GM12872 (cell line): Measurements from ENCODE around the gene STOX1.

Experiments used
- CTCF ChIP-seq: IDR thresholded peaks from 3 replicates; pipeline ENCODE4 v1.5.1; 2011; ENCODE audit warnings: low read depth, mild to moderate bottlenecking, low read length, moderate library complexity; ENCODE audit not compliant: insufficient read depth

The STOX1 gene

GRCh38 chr10:68816796-68817412, 10.4 kb upstream of the STOX1 start:
- TF ChIP-seq CTCF = no peak

GRCh38 chr10:68828833-68829232, 1.5 kb downstream of the STOX1 start:
- TF ChIP-seq CTCF = no peak

GRCh38 chr10:68829521-68829920, 2.2 kb downstream of the STOX1 start:
- TF ChIP-seq CTCF = no peak

GRCh38 chr10:68829952-68830351, 2.6 kb downstream of the STOX1 start:
- no peak for TF ChIP-seq CTCF

GRCh38 chr10:68831961-68832455, 4.7 kb downstream of the STOX1 start:
- no peak for TF ChIP-seq CTCF

GRCh38 chr10:68832601-68833000, 5.3 kb downstream of the STOX1 start:
- TF ChIP-seq CTCF = no peak

DNA sequence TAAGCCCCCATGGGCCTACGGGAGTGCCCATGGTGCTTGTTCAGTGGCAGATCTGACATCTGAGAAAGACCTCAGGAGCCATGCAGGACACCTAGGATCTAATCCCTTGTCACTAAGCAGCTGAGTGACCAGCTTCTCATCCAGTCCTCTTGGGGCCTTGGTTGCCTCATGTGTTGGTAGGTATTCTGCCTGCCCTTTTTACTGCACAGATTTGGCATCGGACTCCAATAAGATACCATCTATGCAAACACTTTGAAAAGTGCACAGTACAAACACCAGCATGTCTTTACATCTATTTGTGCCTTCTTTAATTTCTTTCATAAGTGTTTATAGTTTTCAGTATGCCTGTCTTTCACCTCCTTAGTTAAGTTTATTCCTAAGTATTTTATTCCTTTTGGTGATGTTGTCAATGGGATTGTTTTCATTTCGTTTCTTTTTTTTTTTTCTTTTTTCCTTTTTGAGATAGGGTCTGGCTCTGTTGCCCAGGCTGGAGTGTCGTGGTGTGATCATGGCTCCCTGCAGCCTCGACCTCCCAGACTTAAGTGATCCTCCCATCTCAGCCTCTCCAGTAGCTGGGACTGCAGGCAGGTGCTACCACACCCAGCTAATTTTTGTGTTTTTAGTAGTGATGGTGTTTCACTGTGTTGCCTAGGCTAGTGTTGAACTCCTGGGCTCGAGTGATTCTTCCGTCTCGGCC, 10.4 kb downstream of the STOX1 start:
- TF ChIP-seq CTCF = no peak
